ENCODE results near the gene CALHM5. TPM values are rescaled to one million over a fixed set of nuclear protein-coding genes. Genes with fewer than 3 reads are reported as not detected.

The CALHM5 gene
- total and polyA plus RNA-seq, 9 donors = 0.20 to 3.2 (median 0.70) TPM

DNA sequence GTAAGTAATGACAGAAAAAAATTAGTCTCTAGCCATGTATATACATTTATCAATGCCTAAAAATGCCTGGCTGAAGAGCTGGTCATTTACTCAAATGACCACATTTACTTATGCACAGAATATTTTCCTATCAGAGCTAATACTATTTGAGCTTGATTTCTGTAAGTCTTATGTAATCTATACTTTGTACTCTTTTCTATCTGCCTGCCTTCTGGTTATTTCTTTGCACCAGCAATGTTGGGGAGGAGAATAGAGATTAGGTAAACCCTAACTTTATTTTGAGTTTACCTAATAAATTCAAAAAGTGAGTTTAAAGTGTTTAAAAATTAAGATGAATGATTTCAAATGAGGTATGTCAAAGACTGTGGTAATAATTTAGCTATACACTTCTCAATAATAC, 3.7 kb downstream of the CALHM5 start:
- H3K27ac ChIP-seq = no peak overlapping the region
- no peaks in the 10 kb centered on the region for H3K9me3 ChIP-seq
- H3K4me3 ChIP-seq = no peak overlapping the region
- H3K36me3 ChIP-seq = no peaks in the 10 kb centered on the region
- DNase-seq = no peak
- intact Hi-C loops (cut with DNase I) = no loop called here
- H3K4me1 ChIP-seq (ENCODE audit: insufficient read depth) = peaks cover 3% of the 10 kb centered on the region
- TF ChIP-seq POLR2A (IDR thresholded peaks at IDR 0.05) = no peak
- TF ChIP-seq, protein P1, sequence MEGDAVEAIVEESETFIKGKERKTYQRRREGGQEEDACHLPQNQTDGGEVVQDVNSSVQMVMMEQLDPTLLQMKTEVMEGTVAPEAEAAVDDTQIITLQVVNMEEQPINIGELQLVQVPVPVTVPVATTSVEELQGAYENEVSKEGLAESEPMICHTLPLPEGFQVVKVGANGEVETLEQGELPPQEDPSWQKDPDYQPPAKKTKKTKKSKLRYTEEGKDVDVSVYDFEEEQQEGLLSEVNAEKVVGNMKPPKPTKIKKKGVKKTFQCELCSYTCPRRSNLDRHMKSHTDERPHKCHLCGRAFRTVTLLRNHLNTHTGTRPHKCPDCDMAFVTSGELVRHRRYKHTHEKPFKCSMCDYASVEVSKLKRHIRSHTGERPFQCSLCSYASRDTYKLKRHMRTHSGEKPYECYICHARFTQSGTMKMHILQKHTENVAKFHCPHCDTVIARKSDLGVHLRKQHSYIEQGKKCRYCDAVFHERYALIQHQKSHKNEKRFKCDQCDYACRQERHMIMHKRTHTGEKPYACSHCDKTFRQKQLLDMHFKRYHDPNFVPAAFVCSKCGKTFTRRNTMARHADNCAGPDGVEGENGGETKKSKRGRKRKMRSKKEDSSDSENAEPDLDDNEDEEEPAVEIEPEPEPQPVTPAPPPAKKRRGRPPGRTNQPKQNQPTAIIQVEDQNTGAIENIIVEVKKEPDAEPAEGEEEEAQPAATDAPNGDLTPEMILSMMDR (IDR thresholded peaks at IDR 0.05) = no peak
- TF ChIP-seq EP300 (IDR thresholded peaks at IDR 0.05) = no peak
- H3K27me3 ChIP-seq = no peaks in the 10 kb centered on the region

DNA sequence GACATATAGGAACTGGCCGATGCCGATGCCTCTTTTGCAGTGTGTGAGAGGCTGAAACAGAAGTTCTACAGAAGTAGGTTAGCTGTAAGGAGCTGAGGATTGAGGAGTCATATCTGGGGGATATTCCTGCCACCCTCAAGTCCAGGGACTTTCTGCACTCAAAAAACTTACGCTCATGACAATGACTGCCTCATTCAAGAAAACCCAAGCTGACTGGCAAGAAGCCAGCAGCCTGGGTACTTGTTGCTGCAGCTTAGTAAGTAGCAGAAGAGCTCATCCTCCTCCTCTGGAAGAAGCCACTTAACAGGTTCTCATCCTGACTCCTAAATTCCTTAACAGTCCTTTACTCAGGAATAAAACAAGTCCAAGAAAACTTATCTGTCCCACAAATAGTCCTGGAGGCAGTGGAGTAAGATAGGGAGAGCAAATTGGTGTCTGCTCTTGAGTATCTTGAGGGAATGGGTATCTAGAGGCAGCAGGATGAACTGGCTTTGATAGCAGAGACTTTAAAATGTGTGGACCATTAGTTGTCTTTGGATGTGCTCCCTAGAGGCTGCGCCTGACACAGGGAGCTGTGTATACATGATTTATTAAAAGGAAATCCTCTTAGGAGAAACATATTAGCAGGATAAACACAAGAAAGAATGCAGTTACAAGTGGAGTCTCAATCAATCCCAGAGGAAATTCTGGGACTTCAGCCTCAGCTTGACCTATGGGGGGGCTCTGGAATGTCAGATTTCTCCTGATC, 7.4 kb downstream of the CALHM5 start:
- intact Hi-C loops (cut with DNase I) = no loop called here
- Histone ChIP-seq H3K4me1 (ENCODE audit: insufficient read depth) (no peaks in the 10 kb centered on the region), H3K36me3 (no peaks in the 10 kb centered on the region), H3K27ac (no peak overlapping the region), H3K27me3 (no peaks in the 10 kb centered on the region), H3K9me3 (no peaks in the 10 kb centered on the region), H3K4me3 (no peak overlapping the region)
- DNase-seq = no peak
- no peak for TF ChIP-seq POLR2A (IDR thresholded peaks at IDR 0.05)
- TF ChIP-seq EP300 (IDR thresholded peaks at IDR 0.05) = no peak
- TF ChIP-seq, protein P1 (IDR thresholded peaks at IDR 0.05) = no peak
- 80 to 90% (median 87%) methylated on average over 4 of the region's 4 CpGs for WGBS, 3 donors

- no peak overlapping the region for H3K27ac ChIP-seq
- intact Hi-C loops (cut with DNase I) = no loop called here
- no peaks in the 10 kb centered on the region for H3K27me3 ChIP-seq
- no peaks in the 10 kb centered on the region for H3K4me1 ChIP-seq (ENCODE audit: insufficient read depth)
- TF ChIP-seq POLR2A (IDR thresholded peaks at IDR 0.05) = no peak
- TF ChIP-seq, protein P1 (IDR thresholded peaks at IDR 0.05) = no peak
- TF ChIP-seq EP300 (IDR thresholded peaks at IDR 0.05) = no peak
- H3K36me3 ChIP-seq = no peaks in the 10 kb centered on the region
- no peak overlapping the region for H3K4me3 ChIP-seq
- no peak for DNase-seq
- no peaks in the 10 kb centered on the region for H3K9me3 ChIP-seq
- WGBS, 3 donors = 80 to 95% (median 91%) methylated on average over 2 of the region's 2 CpGs
Measured at GRCh38 chr6:116522896-116523295, 11.5 kb downstream of the CALHM5 start.

DNA sequence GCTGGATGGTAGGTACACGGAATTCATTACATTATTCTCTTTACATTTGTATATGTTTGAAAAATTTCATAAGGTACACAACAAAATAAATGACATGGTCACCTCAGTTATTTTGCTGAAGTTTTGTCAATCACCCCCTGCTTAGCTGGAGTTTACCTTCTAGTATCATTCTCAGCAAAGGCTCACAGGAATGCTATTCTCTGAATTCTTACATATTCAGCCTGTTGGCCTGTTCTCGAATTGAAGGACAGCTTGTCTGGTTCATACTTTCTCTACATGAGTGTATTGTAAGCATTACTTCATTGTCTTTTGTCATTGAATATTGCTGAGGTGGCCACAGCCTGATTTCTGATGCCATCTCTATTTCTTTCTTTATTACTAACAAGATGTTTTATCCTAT, 12.8 kb downstream of the CALHM5 start:
- Histone ChIP-seq H3K27ac (no peak overlapping the region), H3K27me3 (no peaks in the 10 kb centered on the region), H3K4me3 (no peak overlapping the region), H3K36me3 (no peaks in the 10 kb centered on the region), H3K9me3 (no peaks in the 10 kb centered on the region), H3K4me1 (ENCODE audit: insufficient read depth) (peaks cover 2% of the 10 kb centered on the region)
- intact Hi-C loops (cut with DNase I) = no loop called here
- WGBS, 3 donors = 65 to 92% (median 89%) methylated on average over 2 of the region's 2 CpGs
- TF ChIP-seq, protein P1 (IDR thresholded peaks at IDR 0.05) = no peak
- no peak for DNase-seq
